Ovary (tissue), 3 donors: Measurements from ENCODE around the gene PRRT1.

ENCODE experiments used
- CTCF ChIP-seq, 3 donors: fragments of 450-650 bp in 2 of 3; fragments of 200-600 bp in 1 of 3; IDR thresholded peaks; one replicate each; pipeline versions ENCODE4 v1.5.1 to v1.8.0; 2016 to 2022; ENCODE audit warnings: antibody characterized with exemption in 3 of 3, mild to moderate bottlenecking in 1 of 3
- EP300 ChIP-seq: sonication (generic); formaldehyde crosslinking; IDR thresholded peaks from one replicate; pipeline ENCODE4 v1.6.1; 2017; ENCODE audit warnings: antibody characterized with exemption
- POLR2A ChIP-seq: fragments of 450-650 bp; IDR thresholded peaks from one replicate; pipeline ENCODE4 v1.6.1; 2017; ENCODE audit warnings: antibody characterized with exemption, mild to moderate bottlenecking, moderate library complexity
- donor health status: DM: no; HTN: no; CAD: no.

- TF ChIP-seq CTCF (IDR thresholded peaks at IDR 0.05) (no peak), POLR2A (no peak), EP300 (no peak)
These were observed 22.7 kb upstream of the PRRT1 start for GRCh38 chr6:32174416-32174815.
